HG02798 (cell line): ENCODE data around the gene DPYSL4.

ENCODE experiments used
- ATAC-seq: cut with Tn5 transposase; IDR thresholded peaks from one replicate; pipeline ENCODE4 v1.9.1; 2021; ENCODE audit warnings: mild to moderate bottlenecking; ENCODE audit not compliant: unreplicated experiment, poor library complexity

The DPYSL4 gene

DNA sequence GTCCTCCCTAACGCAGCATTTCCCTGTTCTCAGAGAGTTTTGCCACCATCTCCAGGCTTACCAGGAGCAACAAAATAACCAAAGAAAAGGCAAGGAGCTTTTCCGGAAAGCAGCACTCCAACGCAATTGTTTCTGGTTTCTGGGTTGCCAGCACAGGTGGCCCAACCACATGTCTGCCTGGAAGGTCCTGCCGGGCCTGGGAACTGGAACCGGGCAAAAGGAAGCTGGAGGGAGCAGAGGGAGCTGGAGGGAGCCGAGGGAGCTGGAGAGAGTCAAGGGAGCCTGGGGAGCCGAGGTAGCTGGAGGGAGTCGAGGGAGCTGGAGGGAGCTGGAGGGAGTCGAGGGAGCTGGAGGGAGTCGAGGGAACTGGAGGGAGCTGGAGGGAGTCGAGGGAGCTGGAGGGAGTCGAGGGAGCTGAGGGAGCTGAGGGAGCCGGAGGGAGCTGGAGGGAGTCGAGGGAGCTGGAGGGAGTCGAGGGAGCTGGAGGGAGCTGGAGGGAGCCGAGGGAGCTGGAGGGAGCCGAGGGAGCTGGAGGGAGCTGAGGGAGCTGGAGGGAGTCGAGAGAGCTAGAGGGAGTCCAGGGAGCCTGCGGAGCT lies 66.4 kb downstream of the DPYSL4 start:
- no peak for ATAC-seq

DNA sequence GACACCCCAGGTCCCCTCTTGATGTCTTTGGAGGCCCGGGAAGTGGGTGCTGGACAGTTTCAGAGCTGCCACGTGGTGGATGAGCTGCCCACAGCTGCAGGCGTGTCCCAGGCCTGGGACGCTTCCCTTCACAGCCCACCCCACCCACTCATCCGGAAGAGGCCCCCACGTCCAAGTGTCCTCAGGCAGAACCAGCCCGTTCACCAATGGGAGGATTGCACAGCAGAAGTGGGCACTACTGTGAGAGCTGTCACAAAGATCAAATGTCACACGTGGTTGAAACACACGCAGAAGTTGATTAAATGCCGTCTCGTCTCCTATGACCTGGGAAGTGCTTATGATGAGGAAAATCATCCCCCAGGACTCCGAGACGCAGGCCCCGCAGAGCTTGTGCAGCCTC lies 68.1 kb downstream of the DPYSL4 start:
- ATAC-seq: no peak
